NCI-H1694 (cell line): ENCODE results near the gene SHC2.
"Not testable (repeated sequence)": the region's sequence is repeated elsewhere in the genome, so short reads cannot be mapped to it uniquely, and the experiment has no call there.

ENCODE experiments used
- DNase-seq: peaks from one replicate; lab custom pipeline; 2025; lab: John Stamatoyannopoulos, UW

SHC2 gene

GRCh38 chr19:423691-424466, 37.0 kb downstream of the SHC2 start:
- DNase-seq = no peak

GRCh38 chr19:422917-423226, 38.0 kb downstream of the SHC2 start:
- not testable (repeated sequence) for DNase-seq

GRCh38 chr19:422213-422916, 38.5 kb downstream of the SHC2 start:
- no peak for DNase-seq

- DNase-seq = no peak
Observed at GRCh38 chr19:419721-420515, 40.9 kb downstream of the SHC2 start.

- no peak for DNase-seq
Observed at GRCh38 chr19:418761-419671, 41.8 kb downstream of the SHC2 start.

- no peak for DNase-seq
Observed at GRCh38 chr19:416416-416815, 44.4 kb downstream of the SHC2 start.

GRCh38 chr19:415292-415691, 45.5 kb downstream of the SHC2 start:
- no peak for DNase-seq

- no peak for DNase-seq
Observed at GRCh38 chr19:413756-414420, 46.9 kb downstream of the SHC2 start.

GRCh38 chr19:412356-413355, 48.2 kb downstream of the SHC2 start:
- no peak for DNase-seq

- DNase-seq = no peak
Observed at GRCh38 chr19:411723-412355, 49.0 kb downstream of the SHC2 start.

GRCh38 chr19:411121-411722, 49.6 kb downstream of the SHC2 start:
- not testable (repeated sequence) for DNase-seq

- no peak for DNase-seq
Observed at GRCh38 chr19:410243-410781, 50.5 kb downstream of the SHC2 start.

- DNase-seq = no peak
Observed at GRCh38 chr19:409516-410242, 51.2 kb downstream of the SHC2 start.

GRCh38 chr19:408902-409515, 51.8 kb downstream of the SHC2 start, which contains the start of gene C2CD4C:
C2CD4C (minus strand) TSS chr19:409147; CDS start chr19:408361, 786 bp downstream.
- DNase-seq = no peak

- DNase-seq = no peak
Observed at GRCh38 chr19:408441-408901, 52.4 kb downstream of the SHC2 start.

GRCh38 chr19:407511-408440, 53.1 kb downstream of the SHC2 start:
- no peak for DNase-seq
